ENCODE data around the gene GRID2IP.
"Not testable (repeated sequence)": the region's sequence is repeated elsewhere in the genome, so short reads cannot be mapped to it uniquely, and the experiment has no call there.

Gene GRID2IP

GRCh38 chr7:6482743-6483119, 68.5 kb downstream of the GRID2IP start:
- DNase-seq: no peak

GRCh38 chr7:6482307-6482706, 69.0 kb downstream of the GRID2IP start:
- no peak for DNase-seq

GRCh38 chr7:6481445-6481844, 69.8 kb downstream of the GRID2IP start:
- no peak for DNase-seq

GRCh38 chr7:6480323-6480660, 71.0 kb downstream of the GRID2IP start:
- no peak for DNase-seq

- DNase-seq: no peak
These were observed 72.2 kb downstream of the GRID2IP start for GRCh38 chr7:6479067-6479466.

GRCh38 chr7:6478186-6478585, 73.1 kb downstream of the GRID2IP start:
- no peak for DNase-seq

GRCh38 chr7:6477318-6477660, 74.0 kb downstream of the GRID2IP start:
- DNase-seq: no peak

GRCh38 chr7:6476596-6477317, 74.5 kb downstream of the GRID2IP start:
- no peak for DNase-seq

GRCh38 chr7:6475433-6476186, 75.7 kb downstream of the GRID2IP start:
- DNase-seq: no peak

- no peak for DNase-seq
These were observed 85.4 kb downstream of the GRID2IP start for GRCh38 chr7:6465862-6466261.

GRCh38 chr7:6463609-6464008, 87.7 kb downstream of the GRID2IP start:
- DNase-seq: not testable (repeated sequence)

- no peak for DNase-seq
These were observed 89.2 kb downstream of the GRID2IP start for GRCh38 chr7:6461946-6462550.

GRCh38 chr7:6460990-6461584, 90.2 kb downstream of the GRID2IP start:
- no peak for DNase-seq

- DNase-seq: no peak
These were observed 91.0 kb downstream of the GRID2IP start for GRCh38 chr7:6460303-6460702.

- not testable (repeated sequence) for DNase-seq
These were observed 92.6 kb downstream of the GRID2IP start for GRCh38 chr7:6458676-6459075.

GRCh38 chr7:6453734-6454133, 97.5 kb downstream of the GRID2IP start:
- no peak for DNase-seq

GRCh38 chr7:6451224-6451705, 100.0 kb downstream of the GRID2IP start:
- no peak for DNase-seq

- not testable (repeated sequence) for DNase-seq
These were observed 100.7 kb downstream of the GRID2IP start for GRCh38 chr7:6450591-6450990.

GRCh38 chr7:6449884-6450283, 101.4 kb downstream of the GRID2IP start:
- DNase-seq: not testable (repeated sequence)

- no peak for DNase-seq
These were observed 102.2 kb downstream of the GRID2IP start for GRCh38 chr7:6448943-6449543.

GRCh38 chr7:6447581-6448199, 103.6 kb downstream of the GRID2IP start, which contains the start of gene DAGLB:
Gene DAGLB, minus strand, starts transcription at chr7:6447954. Its CDS starts 112 bp downstream, at chr7:6447842.
- DNase-seq: peak; percentile 92 to 97 (median 95)

Measured in NCI-H1417 (cell line).